Measurements from ENCODE around the gene COL23A1.

Gene COL23A1

DNA sequence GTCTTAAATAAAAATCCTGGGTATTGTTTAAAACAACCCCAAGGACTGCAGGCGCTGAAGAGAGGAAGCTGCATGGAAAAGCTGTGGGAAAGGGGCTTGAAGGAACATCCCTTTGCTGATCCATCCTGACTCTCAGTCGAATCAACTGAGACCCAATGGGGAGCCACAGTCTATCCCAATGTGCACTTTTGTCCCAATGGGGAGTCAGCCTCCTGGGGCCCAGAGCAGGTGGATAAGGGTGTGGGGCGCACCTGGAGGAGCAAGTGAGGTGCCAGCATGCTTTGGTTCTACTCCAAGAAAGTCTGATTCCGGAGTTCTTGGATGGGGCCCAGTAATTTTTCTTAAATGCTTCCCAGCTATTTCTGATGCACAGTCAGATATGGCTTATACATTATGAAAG is 118.1 kb downstream of the COL23A1 start:
- ChIA-PET CTCF (interaction anchor here (1.5 to 1.7 kb wide), 2 partner anchors 9 to 11 kb away, joined by 4 read pairs; no protein-coding TSS in a partner anchor), POLR2A (no interaction called here)
- TF ChIP-seq PRDM6 (tag by site-specific recombination; IDR thresholded peaks at IDR 0.05): no peak
- no peak for TF ChIP-seq GLI2 (tag by site-specific recombination; IDR thresholded peaks at IDR 0.05; ENCODE audit: borderline replicate concordance, low read depth)
- no peak for TF ChIP-seq ZBTB8A (tag by site-specific recombination; IDR thresholded peaks at IDR 0.05)
- TF ChIP-seq ZSCAN4 (tag by site-specific recombination; IDR thresholded peaks at IDR 0.05): no peak
- TF ChIP-seq ZEB2 (tag by site-specific recombination; IDR thresholded peaks at IDR 0.05): no peak
- no peak for TF ChIP-seq ZIC2 (tag by site-specific recombination; IDR thresholded peaks at IDR 0.05)
- TF ChIP-seq ZNF23 (tag by site-specific recombination; IDR thresholded peaks at IDR 0.05; ENCODE audit: borderline replicate concordance): no peak
- no peak for TF ChIP-seq ZNF19 (tag by site-specific recombination; IDR thresholded peaks at IDR 0.05; ENCODE audit: low read depth)
- no peak for TF ChIP-seq ZNF18 (tag by site-specific recombination; IDR thresholded peaks at IDR 0.05)
- no peak for TF ChIP-seq KLF17 (tag by site-specific recombination; IDR thresholded peaks at IDR 0.05)
- no peak for TF ChIP-seq ZNF302 (tag by site-specific recombination; IDR thresholded peaks at IDR 0.05; ENCODE audit: low read depth)
- TF ChIP-seq ZNF423 (tag by site-specific recombination; IDR thresholded peaks at IDR 0.05): no peak
- no peak for TF ChIP-seq ZNF544 (tag by site-specific recombination; IDR thresholded peaks at IDR 0.05)
- Histone ChIP-seq H3K27ac (ENCODE audit: extremely low read depth, low read depth, low read length) (no peak overlapping the region), H3K4me1 (ENCODE audit: control insufficient read depth, insufficient read depth, low read length) (no peaks in the 10 kb centered on the region), H3K4me3 (ENCODE audit: low read depth, low read length) (no peak overlapping the region), H3K9me3 (ENCODE audit: control insufficient read depth, insufficient read depth, low read depth, low read length) (no peaks in the 10 kb centered on the region), H3K36me3 (ENCODE audit: control insufficient read depth in 2 of 2, insufficient read depth in 1 of 2, low read length in 2 of 2) (no peaks in the 10 kb centered on the region)

GRCh38 chr5:178471711-178472110 is 118.5 kb downstream of the COL23A1 start:
- Histone ChIP-seq H3K4me3 (ENCODE audit: low read depth, low read length) (no peak overlapping the region), H3K4me1 (ENCODE audit: control insufficient read depth, insufficient read depth, low read length) (no peaks in the 10 kb centered on the region), H3K27ac (ENCODE audit: extremely low read depth, low read depth, low read length) (no peak overlapping the region), H3K9me3 (ENCODE audit: control insufficient read depth, insufficient read depth, low read depth, low read length) (no peaks in the 10 kb centered on the region), H3K36me3 (ENCODE audit: control insufficient read depth in 2 of 2, insufficient read depth in 1 of 2, low read length in 2 of 2) (no peaks in the 10 kb centered on the region)
- CTCF ChIA-PET: interaction anchor here (1.5 to 1.7 kb wide), 2 partner anchors 9 to 10 kb away, joined by 4 read pairs; no protein-coding TSS in a partner anchor
- POLR2A ChIA-PET: no interaction called here
- no peak for TF ChIP-seq ZNF311 (tag by site-specific recombination; IDR thresholded peaks at IDR 0.05; ENCODE audit: borderline replicate concordance)
- no peak for TF ChIP-seq ZNF404 (tag by site-specific recombination; IDR thresholded peaks at IDR 0.05)
- TF ChIP-seq ZNF530 (tag by site-specific recombination; IDR thresholded peaks at IDR 0.05; ENCODE audit: low read depth): no peak
- no peak for TF ChIP-seq ZNF112 (tag by site-specific recombination; IDR thresholded peaks at IDR 0.05)
- no peak for TF ChIP-seq ZNF280C (tag by site-specific recombination; IDR thresholded peaks at IDR 0.05)
- no peak for TF ChIP-seq YY1 (tag by site-specific recombination; IDR thresholded peaks at IDR 0.05)
- TF ChIP-seq ZNF596 (tag by site-specific recombination; IDR thresholded peaks at IDR 0.05): no peak
- TF ChIP-seq, protein P1, sequence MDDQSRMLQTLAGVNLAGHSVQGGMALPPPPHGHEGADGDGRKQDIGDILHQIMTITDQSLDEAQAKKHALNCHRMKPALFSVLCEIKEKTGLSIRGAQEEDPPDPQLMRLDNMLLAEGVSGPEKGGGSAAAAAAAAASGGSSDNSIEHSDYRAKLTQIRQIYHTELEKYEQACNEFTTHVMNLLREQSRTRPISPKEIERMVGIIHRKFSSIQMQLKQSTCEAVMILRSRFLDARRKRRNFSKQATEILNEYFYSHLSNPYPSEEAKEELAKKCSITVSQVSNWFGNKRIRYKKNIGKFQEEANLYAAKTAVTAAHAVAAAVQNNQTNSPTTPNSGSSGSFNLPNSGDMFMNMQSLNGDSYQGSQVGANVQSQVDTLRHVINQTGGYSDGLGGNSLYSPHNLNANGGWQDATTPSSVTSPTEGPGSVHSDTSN (CRISPR knock-in tag; IDR thresholded peaks at IDR 0.05): no peak
- TF ChIP-seq ZSCAN30 (tag by site-specific recombination; IDR thresholded peaks at IDR 0.05): no peak
- TF ChIP-seq ZNF174 (tag by site-specific recombination; IDR thresholded peaks at IDR 0.05): no peak
- no peak for TF ChIP-seq ZNF211 (tag by site-specific recombination; IDR thresholded peaks at IDR 0.05; ENCODE audit: low read depth)
- TF ChIP-seq ZNF37A (tag by site-specific recombination; IDR thresholded peaks at IDR 0.05): no peak
- TF ChIP-seq ZNF184 (tag by site-specific recombination; IDR thresholded peaks at IDR 0.05): no peak
- TF ChIP-seq ZSCAN16 (tag by site-specific recombination; IDR thresholded peaks at IDR 0.05): no peak

Data from HEK293 (cell line).